ENCODE measurements around the gene C12orf56.

C12orf56 gene

GRCh38 chr12:64411427-64411826, 20.9 kb upstream of the C12orf56 start:
- TF ChIP-seq CTCF (IDR thresholded peaks at IDR 0.05; ENCODE audit: unreplicated experiment in 3 of 3) = no peak
- no peak overlapping the region for H3K4me3 Mint-ChIP-seq
- no peaks in the 10 kb centered on the region for H3K9me3 Mint-ChIP-seq
- H3K36me3 Mint-ChIP-seq (ENCODE audit: low read depth) = peaks cover 42% of the 10 kb centered on the region
- peaks cover 15% of the 10 kb centered on the region for H3K4me1 Mint-ChIP-seq
- H3K27ac Mint-ChIP-seq = no peak overlapping the region
- H3K27me3 Mint-ChIP-seq (ENCODE audit: low read depth) = no peaks in the 10 kb centered on the region

- Mint-ChIP-seq H3K36me3 (ENCODE audit: low read depth) (peaks cover 20% of the 10 kb centered on the region), H3K27ac (peak overlapping the region in 2 of 3 experiments; percentile 8 to 48), H3K27me3 (ENCODE audit: low read depth) (no peaks in the 10 kb centered on the region), H3K9me3 (no peaks in the 10 kb centered on the region), H3K4me1 (peaks cover 15% of the 10 kb centered on the region), H3K4me3 (peak overlapping the region in 2 of 3 experiments; percentile 16 to 38)
- TF ChIP-seq CTCF (IDR thresholded peaks at IDR 0.05; ENCODE audit: unreplicated experiment in 3 of 3) = no peak
These were observed 17.0 kb upstream of the C12orf56 start for GRCh38 chr12:64407342-64408223.

- H3K27me3 Mint-ChIP-seq (ENCODE audit: low read depth) = no peaks in the 10 kb centered on the region
- H3K27ac Mint-ChIP-seq = peak overlapping the region; percentile 93 to 99 (median 99)
- peaks cover under 1% of the 10 kb centered on the region for H3K36me3 Mint-ChIP-seq (ENCODE audit: low read depth)
These were observed 14.1 kb upstream of the C12orf56 start for GRCh38 chr12:64404470-64405256.

GRCh38 chr12:64403707-64404469, 13.3 kb upstream of the C12orf56 start, which contains the start of gene XPOT:
XPOT (plus strand) TSS chr12:64404392; CDS start chr12:64410036, 5,644 bp downstream.
- H3K4me3 Mint-ChIP-seq = peak within 1 kb of the TSS; percentile 98 to 99 (median 99)
- H3K27me3 Mint-ChIP-seq (ENCODE audit: low read depth) = no peaks in the 10 kb centered on the region
- no peaks in the 10 kb centered on the region for H3K9me3 Mint-ChIP-seq
- H3K4me1 Mint-ChIP-seq = peaks cover 10% of the 10 kb centered on the region
- no peaks in the 10 kb centered on the region for H3K36me3 Mint-ChIP-seq (ENCODE audit: low read depth)
- H3K27ac Mint-ChIP-seq = peak within 1 kb of the TSS; percentile 93 to 99 (median 99)
- no peak for TF ChIP-seq CTCF (IDR thresholded peaks at IDR 0.05; ENCODE audit: unreplicated experiment in 3 of 3)

More at GRCh38 chr12:64404470-64405256, 14.1 kb upstream of the C12orf56 start:
- H3K4me1 Mint-ChIP-seq = peaks cover 10% of the 10 kb centered on the region
- TF ChIP-seq CTCF (IDR thresholded peaks at IDR 0.05; ENCODE audit: unreplicated experiment in 3 of 3) = no peak
- H3K4me3 Mint-ChIP-seq = peak overlapping the region; percentile 98 to 99 (median 99)
- no peaks in the 10 kb centered on the region for H3K9me3 Mint-ChIP-seq

- Mint-ChIP-seq H3K4me3 (peak overlapping the region; percentile 49 to 72 (median 53)), H3K27ac (peak overlapping the region in 2 of 3 experiments; percentile 30 to 73)
These were observed 11.6 kb upstream of the C12orf56 start for GRCh38 chr12:64402181-64402580.

More at GRCh38 chr12:64402181-64402580, 11.6 kb upstream of the C12orf56 start:
- H3K27me3 Mint-ChIP-seq (ENCODE audit: low read depth) = no peaks in the 10 kb centered on the region
- TF ChIP-seq CTCF (IDR thresholded peaks at IDR 0.05; ENCODE audit: unreplicated experiment in 3 of 3) = no peak
- peaks cover 5% of the 10 kb centered on the region for H3K4me1 Mint-ChIP-seq
- no peaks in the 10 kb centered on the region for H3K36me3 Mint-ChIP-seq (ENCODE audit: low read depth)
- H3K9me3 Mint-ChIP-seq = no peaks in the 10 kb centered on the region

Measured in nephron (organoid).